ENCODE data around the gene KCTD10. TPM values are rescaled to one million over a fixed set of nuclear protein-coding genes. Genes with fewer than 3 reads are reported as not detected.

Gene KCTD10, protein sequence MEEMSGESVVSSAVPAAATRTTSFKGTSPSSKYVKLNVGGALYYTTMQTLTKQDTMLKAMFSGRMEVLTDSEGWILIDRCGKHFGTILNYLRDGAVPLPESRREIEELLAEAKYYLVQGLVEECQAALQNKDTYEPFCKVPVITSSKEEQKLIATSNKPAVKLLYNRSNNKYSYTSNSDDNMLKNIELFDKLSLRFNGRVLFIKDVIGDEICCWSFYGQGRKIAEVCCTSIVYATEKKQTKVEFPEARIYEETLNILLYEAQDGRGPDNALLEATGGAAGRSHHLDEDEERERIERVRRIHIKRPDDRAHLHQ
- 21.5 TPM for total RNA-seq
- long read RNA-seq, full-length matches to known transcripts, result 25 of 46 reads
- long read RNA-seq, partial matches to known transcripts, result 16 of 46 reads
- long read RNA-seq, other reads (novel, unspliced or antisense), result 5 of 46 reads

DNA sequence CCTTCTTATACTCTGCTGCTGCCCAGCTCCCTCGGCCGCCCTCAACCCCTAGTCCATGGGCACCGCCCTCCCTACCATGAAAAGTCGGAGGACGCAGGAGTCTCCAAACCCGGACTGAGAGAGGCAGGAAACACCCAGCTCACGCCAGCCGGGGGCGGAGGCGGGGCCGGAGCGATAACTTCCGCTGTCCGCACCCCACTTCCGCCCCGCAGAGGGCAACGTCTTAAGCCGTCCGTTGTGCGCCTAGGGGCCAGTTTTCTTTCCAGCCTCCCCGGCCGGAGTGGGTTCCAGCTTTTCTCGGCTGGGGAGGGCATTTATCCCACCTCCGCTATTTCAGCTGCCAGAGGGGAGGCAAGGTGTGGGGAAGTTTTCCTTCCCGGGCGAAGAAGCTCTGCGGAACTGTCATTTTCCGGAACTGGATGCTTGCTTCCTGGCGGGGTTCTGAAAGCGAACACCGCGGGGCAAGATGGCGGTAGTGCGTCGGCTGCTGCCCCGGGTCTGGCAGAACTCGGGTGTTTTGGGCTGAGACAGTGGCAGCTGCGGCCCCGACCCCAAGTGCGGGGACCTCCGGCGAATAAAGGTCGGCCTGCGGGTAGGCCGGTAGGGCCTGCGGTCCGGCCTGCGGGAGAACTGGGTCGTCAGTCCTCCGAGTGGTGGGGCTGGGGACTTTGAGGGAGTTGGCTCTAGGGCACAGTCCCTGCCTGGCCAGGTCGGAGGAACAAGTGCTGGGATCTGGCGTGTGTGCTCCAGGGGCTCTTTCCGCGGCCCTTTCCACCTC, at the start of gene KCTD10, which contains the start of gene UBE3B:
KCTD10 (minus strand) TSS at position 116 of the 778 bp plus-strand sequence; CDS start at position 78, 38 bp downstream.
UBE3B (plus strand) TSS at position 450 of the 778 bp plus-strand sequence. CDS start 5,918 bp downstream, outside the sequence.
- Histone ChIP-seq H3K9me3 (replicated peaks) (no peaks in the 10 kb centered on the region), H3K4me3 (peak within 1 kb of the TSS; percentile 92), H3K27me3 (ENCODE audit: low read depth) (no peaks in the 10 kb centered on the region), H3K36me3 (peaks cover 9% of the 10 kb centered on the region), H3K27ac (replicated peaks) (peak within 1 kb of the TSS; percentile 99), H3K4me1 (peaks cover 73% of the 10 kb centered on the region)
- TF ChIP-seq, protein P1, sequence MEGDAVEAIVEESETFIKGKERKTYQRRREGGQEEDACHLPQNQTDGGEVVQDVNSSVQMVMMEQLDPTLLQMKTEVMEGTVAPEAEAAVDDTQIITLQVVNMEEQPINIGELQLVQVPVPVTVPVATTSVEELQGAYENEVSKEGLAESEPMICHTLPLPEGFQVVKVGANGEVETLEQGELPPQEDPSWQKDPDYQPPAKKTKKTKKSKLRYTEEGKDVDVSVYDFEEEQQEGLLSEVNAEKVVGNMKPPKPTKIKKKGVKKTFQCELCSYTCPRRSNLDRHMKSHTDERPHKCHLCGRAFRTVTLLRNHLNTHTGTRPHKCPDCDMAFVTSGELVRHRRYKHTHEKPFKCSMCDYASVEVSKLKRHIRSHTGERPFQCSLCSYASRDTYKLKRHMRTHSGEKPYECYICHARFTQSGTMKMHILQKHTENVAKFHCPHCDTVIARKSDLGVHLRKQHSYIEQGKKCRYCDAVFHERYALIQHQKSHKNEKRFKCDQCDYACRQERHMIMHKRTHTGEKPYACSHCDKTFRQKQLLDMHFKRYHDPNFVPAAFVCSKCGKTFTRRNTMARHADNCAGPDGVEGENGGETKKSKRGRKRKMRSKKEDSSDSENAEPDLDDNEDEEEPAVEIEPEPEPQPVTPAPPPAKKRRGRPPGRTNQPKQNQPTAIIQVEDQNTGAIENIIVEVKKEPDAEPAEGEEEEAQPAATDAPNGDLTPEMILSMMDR (IDR thresholded peaks at IDR 0.05; ENCODE audit: borderline replicate concordance), result peak; percentile 28
- intact Hi-C loops (cut with micrococcal nuclease), result loop anchor here (5.0 kb wide), 1 partner anchor 50 kb away; no protein-coding TSS in a partner anchor
- DNase-seq, result peak; percentile 89

DNA sequence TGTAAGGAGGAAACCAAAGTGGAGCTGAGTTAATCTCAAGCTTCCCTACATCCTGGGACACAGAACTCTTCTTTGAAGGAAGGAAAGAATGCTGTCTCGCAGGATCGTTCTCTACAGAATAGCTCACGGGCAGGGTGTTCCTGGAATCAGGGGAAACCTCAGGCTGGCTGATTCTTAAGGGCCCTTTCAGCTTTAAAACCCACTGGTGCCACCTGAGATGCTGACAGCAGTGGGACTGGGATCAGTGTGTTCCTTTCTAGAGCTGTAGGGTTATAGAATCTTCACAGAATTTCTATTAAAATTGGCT, 48.1 kb upstream of the KCTD10 start:
- peaks cover 31% of the 10 kb centered on the region for H3K4me1 ChIP-seq
- H3K27ac ChIP-seq (replicated peaks), result no peak overlapping the region
- TF ChIP-seq, protein P1 (IDR thresholded peaks at IDR 0.05; ENCODE audit: borderline replicate concordance), result no peak
- intact Hi-C loops (cut with micrococcal nuclease), result no loop called here
- no peak overlapping the region for H3K4me3 ChIP-seq
- H3K9me3 ChIP-seq (replicated peaks), result no peaks in the 10 kb centered on the region
- H3K27me3 ChIP-seq (ENCODE audit: low read depth), result no peaks in the 10 kb centered on the region
- no peak for DNase-seq
- peaks cover 98% of the 10 kb centered on the region for H3K36me3 ChIP-seq

DNA sequence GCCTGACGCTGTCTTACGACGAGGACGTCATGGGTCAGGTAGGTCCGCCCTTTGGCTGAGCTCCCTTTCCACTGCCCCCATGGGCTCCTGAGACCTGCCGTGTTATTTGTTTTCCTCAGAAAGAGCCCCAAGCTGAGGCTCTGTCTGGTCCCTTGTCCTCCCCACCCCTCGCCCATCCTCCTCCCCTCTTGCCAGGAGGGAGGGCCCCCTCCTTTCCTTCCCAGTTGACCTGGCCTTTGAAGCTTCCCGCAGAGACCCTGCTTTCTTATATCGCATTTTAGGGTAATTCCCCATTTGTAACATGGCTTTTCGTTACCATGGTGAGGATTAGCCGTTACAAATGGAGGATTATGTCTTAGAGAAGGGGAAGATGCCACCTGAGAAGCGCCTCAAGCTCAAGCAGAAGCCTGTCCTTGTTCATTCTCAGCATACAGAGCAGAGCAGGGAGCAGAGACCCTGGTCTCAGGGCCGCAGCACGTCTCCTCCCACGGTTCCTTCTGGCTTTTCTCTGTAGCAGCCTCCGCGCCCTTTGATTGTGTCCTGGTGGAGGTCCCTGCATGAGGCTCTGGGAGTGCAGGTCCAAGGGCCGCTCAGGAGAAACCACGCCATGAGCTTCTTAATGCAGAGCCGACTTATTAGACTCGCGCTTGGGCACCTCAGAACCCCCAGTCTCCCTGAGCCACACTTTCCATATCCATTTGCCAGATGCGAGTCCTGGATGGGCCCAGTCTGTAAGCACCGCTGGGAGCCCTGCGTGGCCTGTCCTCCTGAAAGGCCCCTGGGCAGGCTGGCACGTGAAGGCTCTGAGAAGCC, 47.6 kb upstream of the KCTD10 start:
- peaks cover 37% of the 10 kb centered on the region for H3K4me1 ChIP-seq
- DNase-seq, result no peak
- H3K27me3 ChIP-seq (ENCODE audit: low read depth), result no peaks in the 10 kb centered on the region
- H3K27ac ChIP-seq (replicated peaks), result no peak overlapping the region
- no peaks in the 10 kb centered on the region for H3K9me3 ChIP-seq (replicated peaks)
- intact Hi-C loops (cut with micrococcal nuclease), result no loop called here
- H3K36me3 ChIP-seq, result peaks cover 92% of the 10 kb centered on the region
- TF ChIP-seq, protein P1 (IDR thresholded peaks at IDR 0.05; ENCODE audit: borderline replicate concordance), result no peak
- H3K4me3 ChIP-seq, result no peak overlapping the region

DNA sequence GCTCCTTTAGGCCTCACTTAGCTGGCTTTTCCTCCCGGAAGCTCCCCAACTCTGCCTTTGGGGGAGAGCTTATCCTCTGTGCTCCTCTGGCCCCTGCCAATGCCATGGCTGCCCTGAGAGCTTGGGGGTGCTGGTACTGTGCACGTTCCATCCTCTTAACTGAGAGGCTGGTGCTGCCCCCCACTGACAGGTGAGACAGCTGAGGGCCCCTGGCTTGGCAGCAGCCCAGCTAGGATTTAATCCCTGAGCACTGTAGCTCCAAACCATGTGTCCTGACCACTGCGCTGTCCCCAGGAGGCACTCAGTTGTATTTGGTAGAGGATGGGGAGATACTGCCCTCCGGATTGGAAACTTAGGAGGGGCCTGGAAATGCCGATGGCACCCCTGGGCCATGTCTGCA, 46.4 kb upstream of the KCTD10 start:
- H3K4me3 ChIP-seq, result no peak overlapping the region
- TF ChIP-seq, protein P1 (IDR thresholded peaks at IDR 0.05; ENCODE audit: borderline replicate concordance), result no peak
- no peak for DNase-seq
- no peaks in the 10 kb centered on the region for H3K9me3 ChIP-seq (replicated peaks)
- intact Hi-C loops (cut with micrococcal nuclease), result no loop called here
- peak overlapping the region; percentile 72 for H3K27ac ChIP-seq (replicated peaks)
- peaks cover 82% of the 10 kb centered on the region for H3K36me3 ChIP-seq
- no peaks in the 10 kb centered on the region for H3K27me3 ChIP-seq (ENCODE audit: low read depth)
- peaks cover 49% of the 10 kb centered on the region for H3K4me1 ChIP-seq

DNA sequence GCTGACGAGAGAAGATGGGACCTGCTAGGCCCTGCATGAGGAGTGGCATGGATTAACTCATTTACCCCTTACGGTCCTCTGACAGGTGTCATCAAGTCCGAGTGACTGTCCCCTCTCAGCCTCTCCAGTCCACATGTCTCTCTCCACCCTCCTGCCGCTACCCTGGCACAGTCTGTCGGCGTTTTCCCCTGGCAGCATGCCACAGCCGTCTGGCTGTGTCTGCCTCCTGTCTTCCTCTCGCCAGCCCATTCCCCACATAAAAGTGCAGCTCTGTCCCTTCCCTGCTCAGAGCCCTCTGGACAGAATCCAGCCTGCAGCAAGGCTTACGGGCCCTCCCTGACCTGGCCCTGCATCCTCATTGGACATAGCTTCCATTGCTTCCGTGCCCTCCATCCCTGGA, 46.0 kb upstream of the KCTD10 start:
- TF ChIP-seq, protein P1 (IDR thresholded peaks at IDR 0.05; ENCODE audit: borderline replicate concordance), result no peak
- no peak overlapping the region for H3K4me3 ChIP-seq
- intact Hi-C loops (cut with micrococcal nuclease), result no loop called here
- no peaks in the 10 kb centered on the region for H3K27me3 ChIP-seq (ENCODE audit: low read depth)
- peaks cover 53% of the 10 kb centered on the region for H3K4me1 ChIP-seq
- H3K27ac ChIP-seq (replicated peaks), result peak overlapping the region; percentile 72
- peak; percentile 79 for DNase-seq
- H3K36me3 ChIP-seq, result peaks cover 82% of the 10 kb centered on the region
- H3K9me3 ChIP-seq (replicated peaks), result no peaks in the 10 kb centered on the region
